Measurements from ENCODE around the gene HHAT. TPM values are rescaled to one million over a fixed set of nuclear protein-coding genes. Genes with fewer than 3 reads are reported as not detected.

HHAT gene
- total and polyA plus RNA-seq, 2 donors (not counting 3 experiments of a cell fraction or from before 2014, with no cell fraction given) = 2.4 to 4.3 TPM

GRCh38 chr1:210323957-210324356, 4.7 kb upstream of the HHAT start:
- Histone ChIP-seq H3K27ac (ENCODE audit: insufficient read depth, low read depth, low read length) (no peak overlapping the region), H3K9ac (replicated peaks; ENCODE audit: extremely low read depth, insufficient read depth, low read length) (no peak overlapping the region), H4K20me1 (replicated peaks; ENCODE audit: control insufficient read depth, extremely low read depth, insufficient read depth, low read length) (no peaks in the 10 kb centered on the region), H3K9me3 (replicated peaks; ENCODE audit: control insufficient read depth, insufficient read depth, low read length) (no peaks in the 10 kb centered on the region), H3K79me2 (ENCODE audit: control insufficient read depth, insufficient read depth, low read length) (no peaks in the 10 kb centered on the region), H3K9me1 (replicated peaks; ENCODE audit: control insufficient read depth, extremely low read depth, insufficient read depth, low read length) (no peaks in the 10 kb centered on the region), H3K36me3 (ENCODE audit: control insufficient read depth in 2 of 2, extremely low read depth in 1 of 2, insufficient read depth in 2 of 2, low read length in 2 of 2) (no peaks in the 10 kb centered on the region), H3K27me3 (ENCODE audit: control insufficient read depth in 2 of 2, insufficient read depth in 2 of 2, low read length in 2 of 2) (no peaks in the 10 kb centered on the region), H3K4me1 (ENCODE audit: control insufficient read depth, extremely low read depth, insufficient read depth, low read length) (peaks cover 6% of the 10 kb centered on the region), H3K4me2 (ENCODE audit: insufficient read depth, low read length) (no peak overlapping the region), H2AFZ (ENCODE audit: low read depth, low read length) (no peak overlapping the region), H3K4me3 (replicated peaks in 1 of 3; ENCODE audit: insufficient read depth in 1 of 3, low read depth in 1 of 3, low read length in 3 of 3) (no peak overlapping the region)
- no peak for TF ChIP-seq POLR2A (IDR thresholded peaks at IDR 0.05; ENCODE audit: low read depth, low read length)
- no peak for TF ChIP-seq MYC (IDR thresholded peaks at IDR 0.05; ENCODE audit: low read depth, low read length)
- TF ChIP-seq EZH2 (IDR thresholded peaks at IDR 0.05; ENCODE audit: borderline replicate concordance, low read depth, low read length, severe bottlenecking) = no peak
- no peak for TF ChIP-seq POLR2AphosphoS5 (IDR thresholded peaks at IDR 0.05; ENCODE audit: insufficient read depth, low read depth, low read length)
- no peak for TF ChIP-seq GATA2 (IDR thresholded peaks at IDR 0.05; ENCODE audit: insufficient read depth, insufficient read length, low read depth, low read length)
- TF ChIP-seq JUN (IDR thresholded peaks at IDR 0.05; ENCODE audit: borderline replicate concordance, insufficient read depth, insufficient read length, low read depth) = no peak
- no peak for TF ChIP-seq MAX (IDR thresholded peaks at IDR 0.05; ENCODE audit: insufficient read depth, insufficient read length)
- no peak for TF ChIP-seq FOS (IDR thresholded peaks at IDR 0.05; ENCODE audit: borderline replicate concordance, insufficient read depth, low read length)
- TF ChIP-seq CTCF (IDR thresholded peaks at IDR 0.05; ENCODE audit: extremely low read depth in 1 of 2, insufficient read depth in 1 of 2, low read depth in 1 of 2, low read length in 2 of 2) = no peak
- DNase-seq (ENCODE audit: low read depth, low spot score) (no peak), FAIRE-seq (no peak)
- no TSS peak for BruUV-seq (replicated peaks)
- dilution Hi-C loops (cut with MboI; ENCODE audit: extremely low pct_ligation_motif_present, low sequenced_read_pairs) (no loop called here), intact Hi-C loops (cut with micrococcal nuclease) (no loop called here)
- ChIA-PET POLR2A (no interaction called here), CTCF (no interaction called here)
